ENCODE measurements around the gene SMAD1.

SMAD1 gene

GRCh38 chr4:145473203-145473602 is 8.4 kb upstream of the SMAD1 start:
- no peak for DNase-seq (ENCODE audit: extremely low spot score)
- no peak for TF ChIP-seq CTCF (IDR thresholded peaks at IDR 0.05; ENCODE audit: control extremely low read depth, extremely low read depth, low read depth, missing control alignments)
- ChIA-PET CTCF (interaction anchor here (1.7 kb wide), 1 partner anchor 12 kb away, joined by 4 read pairs; no protein-coding TSS in a partner anchor), POLR2A (no interaction called here)

- TF ChIP-seq CTCF (IDR thresholded peaks at IDR 0.05; ENCODE audit: control extremely low read depth, extremely low read depth, low read depth, missing control alignments): no peak
- POLR2A ChIA-PET: no interaction called here
- peak; percentile 21 for DNase-seq (ENCODE audit: extremely low spot score)
- CTCF ChIA-PET: interaction anchor here (1.3 kb wide), 1 partner anchor 29 kb away, joined by 3 read pairs; no protein-coding TSS in a partner anchor
Measured at GRCh38 chr4:145480257-145480656, 1.4 kb upstream of the SMAD1 start.

- DNase-seq (ENCODE audit: extremely low spot score): no peak
- no peak for TF ChIP-seq CTCF (IDR thresholded peaks at IDR 0.05; ENCODE audit: control extremely low read depth, extremely low read depth, low read depth, missing control alignments)
- ChIA-PET CTCF (interaction anchor here (1.3 kb wide), 1 partner anchor 21 kb away, joined by 3 read pairs; no protein-coding TSS in a partner anchor), POLR2A (no interaction called here)
Measured at GRCh38 chr4:145481942-145482208, 222 bp downstream of the SMAD1 start.

GRCh38 chr4:145482209-145483037 is 770 bp downstream of the SMAD1 start:
- ChIA-PET CTCF (interaction anchor here (1.3 kb wide), 1 partner anchor 20 kb away, joined by 3 read pairs; no protein-coding TSS in a partner anchor), POLR2A (interaction anchor here (0.5 kb wide), 1 partner anchor 1927 kb away, joined by 3 read pairs; no protein-coding TSS in a partner anchor)
- TF ChIP-seq CTCF (IDR thresholded peaks at IDR 0.05; ENCODE audit: control extremely low read depth, extremely low read depth, low read depth, missing control alignments): peak; percentile 3
- peak; percentile 59 for DNase-seq (ENCODE audit: extremely low spot score)

GRCh38 chr4:145483514-145483913 is 1.9 kb downstream of the SMAD1 start:
- CTCF ChIA-PET: interaction anchor here (0.9 to 2.5 kb wide), 3 partner anchors 11 to 19 kb away, joined by 3 to 16 read pairs (median 3); no protein-coding TSS in a partner anchor
- POLR2A ChIA-PET: interaction anchor here (0.5 kb wide), 1 partner anchor 1929 kb away, joined by 3 read pairs; no protein-coding TSS in a partner anchor
- DNase-seq (ENCODE audit: extremely low spot score): no peak
- no peak for TF ChIP-seq CTCF (IDR thresholded peaks at IDR 0.05; ENCODE audit: control extremely low read depth, extremely low read depth, low read depth, missing control alignments)

GRCh38 chr4:145484225-145484846 is 2.7 kb downstream of the SMAD1 start:
- POLR2A ChIA-PET: no interaction called here
- no peak for DNase-seq (ENCODE audit: extremely low spot score)
- no peak for TF ChIP-seq CTCF (IDR thresholded peaks at IDR 0.05; ENCODE audit: control extremely low read depth, extremely low read depth, low read depth, missing control alignments)
- CTCF ChIA-PET: interaction anchor here (0.9 to 2.5 kb wide), 5 partner anchors 10 to 295 kb away, joined by 3 to 16 read pairs (median 4); no protein-coding TSS in a partner anchor

Measured in GM10248 (cell line).